NK-92 treated with Interleukin-12 subunit alpha and Interleukin-12 subunit beta, amount 100 ng/mL, for 24 hours (cell line): ENCODE data around the gene METTL9.
"Not testable (repeated sequence)": the region's sequence is repeated elsewhere in the genome, so short reads cannot be mapped to it uniquely, and the experiment has no call there.

Experiments used
- DNase-seq: peaks from one replicate; lab custom pipeline; 2025; lab: John Stamatoyannopoulos, UW

The METTL9 gene

GRCh38 chr16:21637032-21637968, 37.9 kb downstream of the METTL9 start:
- no peak for DNase-seq

GRCh38 chr16:21638573-21638975, 39.2 kb downstream of the METTL9 start:
- DNase-seq = no peak

DNA sequence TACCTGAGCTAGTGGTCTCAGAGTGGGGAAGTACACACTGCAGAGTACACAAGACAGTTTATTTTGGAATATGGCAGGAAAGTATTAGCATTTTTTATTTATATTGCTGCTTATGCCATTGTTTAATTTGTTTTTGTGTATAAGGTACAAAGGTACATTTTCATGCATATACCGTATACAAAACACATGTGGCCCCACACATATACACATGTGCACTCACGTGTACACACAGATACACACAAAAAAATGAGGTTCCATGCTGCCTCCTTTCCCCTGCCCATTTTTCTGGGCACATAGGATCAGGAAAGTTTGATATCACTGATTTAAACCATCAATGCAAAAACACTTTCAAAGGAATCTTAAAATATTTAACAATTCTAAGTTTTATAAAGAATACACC, 40.1 kb downstream of the METTL9 start:
- DNase-seq = no peak

DNA sequence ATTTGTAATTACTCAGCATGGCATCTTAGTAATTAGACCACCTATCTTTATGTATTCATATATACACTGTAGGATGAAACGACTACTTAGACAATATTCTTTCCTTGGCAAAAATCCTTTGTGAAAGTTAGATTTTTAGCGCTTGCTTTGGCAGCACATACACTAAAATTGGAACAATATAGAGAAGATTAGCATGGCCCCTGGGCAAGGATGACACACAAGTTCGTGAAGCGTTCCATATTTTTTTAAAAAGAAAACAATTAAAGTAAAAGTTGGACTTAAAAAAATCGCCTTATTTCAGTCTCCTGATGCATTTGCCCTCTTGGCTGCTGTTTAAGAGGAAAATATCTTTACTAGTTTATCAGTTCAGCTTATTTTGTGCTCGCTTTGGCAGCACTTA, 42.5 kb downstream of the METTL9 start:
- DNase-seq = no peak

DNA sequence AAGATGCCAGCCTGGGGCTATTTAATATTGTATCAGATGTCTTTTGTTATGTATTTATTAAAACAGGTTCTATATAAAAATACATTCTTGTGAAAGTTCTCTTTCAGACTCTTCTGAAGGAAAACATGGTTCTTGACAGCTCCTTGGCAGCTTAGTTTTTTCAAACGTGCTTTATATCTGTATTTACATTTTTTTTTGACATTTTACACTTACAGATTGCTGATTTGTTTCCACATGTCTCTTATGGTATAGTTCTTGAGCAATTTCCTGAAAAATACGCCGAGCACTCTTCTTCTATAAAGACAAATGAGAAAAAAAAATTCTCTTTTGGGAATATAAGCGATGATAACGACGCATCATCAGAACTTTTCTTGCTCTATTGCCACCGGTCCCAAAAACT, 43.5 kb downstream of the METTL9 start:
- DNase-seq = no peak

- DNase-seq = no peak
Measured at GRCh38 chr16:21643785-21644184, 44.4 kb downstream of the METTL9 start.

- no peak for DNase-seq
Measured at GRCh38 chr16:21644674-21645073, 45.3 kb downstream of the METTL9 start.

GRCh38 chr16:21645261-21645721, 45.9 kb downstream of the METTL9 start:
- DNase-seq = peak; percentile 27

DNA sequence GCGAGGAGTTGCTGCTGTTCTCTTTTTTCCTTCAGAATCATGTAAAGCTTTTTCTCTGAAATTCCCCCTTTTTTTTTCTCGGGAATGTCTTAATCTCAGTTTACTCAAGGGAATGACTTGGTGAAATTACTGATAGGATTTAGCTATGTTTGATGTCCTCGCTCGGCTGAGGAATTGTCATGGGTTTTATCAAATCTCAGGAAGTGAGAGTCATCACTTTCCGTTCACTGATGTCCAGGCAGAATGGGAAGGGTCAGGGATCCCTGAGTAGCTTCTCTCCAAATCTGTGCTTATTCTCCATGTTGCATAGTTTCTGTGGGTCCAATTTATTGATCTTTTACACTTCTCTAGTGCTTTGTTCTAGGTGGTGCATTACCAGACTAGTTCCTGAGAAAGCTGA, 46.7 kb downstream of the METTL9 start:
- DNase-seq = no peak

DNA sequence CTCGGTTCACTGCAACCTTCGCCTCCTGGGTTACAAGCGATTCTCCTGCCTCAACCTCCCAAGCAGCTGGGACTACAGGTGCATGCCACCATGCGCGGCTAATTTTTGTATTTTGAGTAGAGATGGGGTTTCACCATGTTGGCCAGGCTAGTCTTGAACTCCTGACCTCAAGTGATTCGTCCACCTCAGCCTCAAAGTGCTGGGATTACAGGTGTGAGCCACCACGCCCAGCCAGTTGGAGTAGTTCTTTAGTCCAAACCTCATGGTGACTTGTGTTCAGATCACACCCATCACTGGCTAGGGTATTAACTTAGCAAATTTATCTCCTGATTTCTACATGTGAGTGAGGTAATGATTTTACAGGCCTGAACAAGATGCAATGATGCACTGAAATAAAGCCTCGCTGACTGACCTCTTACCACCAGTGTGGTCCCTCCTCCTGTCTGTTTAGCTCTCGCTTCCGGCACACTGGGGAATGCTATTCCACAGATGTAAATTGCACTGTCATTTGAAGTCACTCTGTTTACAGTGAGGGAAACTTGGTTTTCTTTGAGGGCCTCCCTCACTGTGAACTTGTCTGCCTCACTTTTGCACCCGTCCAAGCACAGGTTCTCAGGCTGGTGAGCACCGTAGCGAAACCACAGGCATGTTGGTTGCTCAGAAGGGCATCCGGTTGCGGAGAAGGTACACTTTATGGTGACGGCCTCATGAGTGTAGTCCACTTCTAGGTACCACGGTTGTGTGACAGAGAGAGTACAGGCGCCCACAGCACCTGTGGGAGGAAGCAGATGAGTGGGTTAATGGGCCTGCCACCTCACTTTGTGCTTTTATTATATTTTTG, 47.6 kb downstream of the METTL9 start:
- peak; percentile 70 for DNase-seq

DNA sequence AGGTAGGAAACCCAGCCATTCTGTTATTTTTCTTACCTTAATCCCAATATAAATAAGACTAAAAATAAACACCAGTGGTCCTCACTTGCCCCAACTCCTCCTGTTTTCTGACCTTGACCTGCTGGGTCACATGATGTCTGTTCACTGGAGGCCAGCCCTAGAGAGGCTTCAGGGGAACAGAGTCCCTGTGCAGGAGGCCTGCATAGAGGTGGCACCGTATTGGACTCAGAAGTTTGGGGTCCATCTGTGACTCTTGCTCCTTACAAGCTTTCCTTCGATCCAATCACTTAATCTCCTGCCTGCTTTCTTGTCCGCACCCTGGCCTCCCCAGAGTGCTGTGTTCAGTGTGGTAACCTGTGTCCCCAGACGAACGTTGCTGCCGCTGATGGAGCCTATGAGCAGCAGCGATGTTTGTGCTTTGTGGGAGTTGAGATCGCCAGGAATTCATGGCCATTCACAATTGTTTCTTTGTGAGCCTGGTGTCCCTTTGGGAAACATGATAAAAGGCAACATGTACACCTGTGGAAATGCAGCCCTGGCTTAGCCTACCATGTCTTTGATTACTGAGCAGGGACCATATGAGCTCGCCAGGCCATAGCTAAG, 48.3 kb downstream of the METTL9 start:
- no peak for DNase-seq

DNA sequence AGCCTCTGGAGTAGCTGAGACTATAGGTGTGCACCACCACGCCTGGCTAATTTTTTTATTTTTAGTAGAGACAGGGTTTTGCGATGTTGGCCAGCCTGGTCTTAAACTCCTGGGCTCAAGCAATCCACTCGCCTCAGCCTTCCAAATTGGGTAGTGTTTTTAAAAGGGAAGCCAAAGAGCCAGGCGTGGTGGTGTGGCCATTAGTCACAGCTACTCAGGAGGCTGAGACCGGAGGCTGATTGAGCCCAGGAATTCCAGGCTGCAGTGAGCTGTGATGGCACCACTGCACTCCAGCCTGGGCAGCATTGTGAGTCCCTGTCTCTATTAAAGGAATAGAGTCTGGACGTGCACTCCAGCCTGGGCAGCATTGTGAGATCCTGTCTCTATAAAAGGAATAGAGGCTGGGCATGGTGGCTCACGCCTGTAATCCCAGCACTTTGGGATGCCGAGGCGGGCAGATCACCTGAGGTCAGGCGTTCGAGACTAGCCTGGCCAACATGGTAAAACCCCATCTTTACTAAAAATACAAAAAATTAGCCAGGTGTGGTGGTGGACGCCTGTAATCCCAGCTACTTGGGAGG, 50.5 kb downstream of the METTL9 start:
- not testable (repeated sequence) for DNase-seq

- no peak for DNase-seq
Measured at GRCh38 chr16:21650521-21650920, 51.1 kb downstream of the METTL9 start.

DNA sequence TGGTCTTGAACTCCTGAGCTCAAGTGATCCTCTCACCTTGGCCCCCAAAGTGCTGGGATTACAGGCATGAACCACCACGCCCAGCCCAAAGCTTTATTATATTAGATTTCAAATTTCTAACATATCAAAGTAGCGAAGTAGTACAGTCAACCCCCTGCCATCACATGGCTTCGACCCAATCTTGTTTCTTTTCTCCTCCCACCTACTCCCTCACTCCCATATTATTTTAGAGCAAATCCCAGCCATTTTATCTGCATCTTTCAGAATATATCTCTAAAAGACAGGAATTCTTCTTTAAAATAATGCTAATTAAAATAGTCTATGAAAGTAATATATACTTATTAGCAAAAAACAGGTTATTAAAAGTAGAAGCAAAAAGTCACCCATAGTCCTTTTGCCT, 52.1 kb downstream of the METTL9 start:
- DNase-seq = no peak

DNA sequence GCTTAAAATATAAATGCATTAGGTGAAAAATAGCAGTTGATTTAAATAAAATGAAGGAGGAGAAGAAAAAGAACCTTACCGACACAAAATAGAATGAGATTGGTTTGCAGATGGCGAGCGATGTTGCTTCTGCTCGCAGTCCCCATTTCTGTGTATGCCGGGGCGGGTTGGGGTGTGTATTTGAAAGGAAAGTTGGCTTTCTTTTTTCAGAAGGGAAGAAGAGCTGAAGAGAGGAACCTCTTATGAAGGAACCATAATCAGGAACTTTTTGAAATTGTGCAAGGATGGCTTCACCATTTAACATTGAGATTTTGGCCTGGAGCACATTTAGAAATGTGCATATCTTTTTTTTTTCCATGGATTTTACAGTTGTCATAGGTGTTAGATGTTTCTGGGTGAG, 53.1 kb downstream of the METTL9 start, which contains the start of gene IGSF6:
Gene IGSF6 (minus strand): TSS at position 156 of the 400 bp plus-strand sequence. CDS start 10 bp downstream, at position 146.
- no peak for DNase-seq

GRCh38 chr16:21653571-21653970, 54.2 kb downstream of the METTL9 start:
- no peak for DNase-seq

- DNase-seq = no peak
Measured at GRCh38 chr16:21654466-21654865, 55.1 kb downstream of the METTL9 start.

- no peak for DNase-seq
Measured at GRCh38 chr16:21654881-21655280, 55.5 kb downstream of the METTL9 start.

DNA sequence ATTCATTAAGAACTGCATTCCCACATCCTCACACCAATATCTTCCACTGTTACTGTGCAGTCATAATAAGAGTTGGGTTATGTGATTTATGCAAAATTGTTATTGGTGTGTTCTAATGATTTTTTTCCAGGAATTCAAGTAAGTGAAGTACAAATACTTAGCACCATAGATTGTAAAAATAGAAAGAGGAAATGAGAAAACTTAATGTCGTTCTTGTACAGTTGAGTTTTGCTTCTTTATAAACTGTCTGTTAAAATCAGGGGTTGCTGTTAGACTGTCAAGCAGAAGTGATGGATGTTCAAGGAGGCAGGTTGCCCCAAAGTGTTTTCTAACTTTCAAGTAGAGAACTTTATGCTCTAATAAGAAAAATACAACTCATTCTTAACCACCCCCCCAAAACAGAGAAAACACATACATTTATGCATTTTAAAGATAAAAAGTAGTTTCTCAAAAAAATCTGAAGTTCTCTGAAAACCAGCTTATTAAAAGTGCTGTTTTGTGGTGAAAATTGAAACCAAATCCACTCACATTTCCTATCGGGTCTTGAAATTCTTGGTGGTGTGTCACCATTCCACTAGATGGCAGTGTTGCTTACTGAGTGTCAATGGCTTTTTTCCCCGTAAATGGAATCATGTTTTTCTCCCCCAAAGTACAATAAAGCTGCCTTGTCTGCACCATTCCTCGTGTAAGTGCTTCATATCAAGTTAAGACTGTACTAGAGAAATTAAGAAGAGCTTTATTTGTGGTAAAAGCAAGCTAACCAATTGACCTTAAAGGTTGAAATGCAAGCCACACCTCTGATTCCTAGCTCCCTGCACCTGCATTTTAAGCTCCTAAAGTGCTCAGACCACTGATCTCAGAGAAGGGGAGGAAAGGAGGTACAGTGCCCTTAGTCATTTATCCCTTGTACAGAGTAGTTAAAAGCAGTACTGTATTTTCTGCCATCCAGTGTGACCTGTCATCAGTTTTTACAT, 57.7 kb downstream of the METTL9 start:
- no peak for DNase-seq

DNA sequence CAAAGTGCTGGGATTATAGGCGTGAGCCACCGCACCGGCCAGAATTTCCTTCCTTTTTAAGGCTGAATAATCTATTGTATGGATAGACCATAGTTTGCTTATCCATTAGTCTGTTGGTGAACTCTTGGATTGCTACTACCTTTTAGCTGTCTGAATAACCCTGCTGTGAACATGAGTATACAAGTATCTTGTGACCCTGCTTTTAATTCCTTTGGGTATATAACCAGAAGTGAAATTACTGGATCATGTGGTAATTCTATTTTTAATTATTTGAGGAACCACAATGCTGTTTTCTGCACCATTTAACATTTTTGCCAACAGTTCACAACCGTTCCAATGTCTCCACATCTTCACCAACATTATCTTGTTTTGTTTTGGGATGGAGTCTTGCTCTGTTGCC, 59.7 kb downstream of the METTL9 start:
- no peak for DNase-seq
